ENCODE data around the gene DOCK1.

The DOCK1 gene

GRCh38 chr10:126903656-126904360 is 1.4 kb upstream of the DOCK1 start:
- H3K4me3 ChIP-seq (ENCODE audit: low read length): no peak overlapping the region
- no peak for DNase-seq (ENCODE audit: low read depth)
- TF ChIP-seq CTCF (IDR thresholded peaks at IDR 0.05; ENCODE audit: insufficient read depth, low read depth, low read length, missing control alignments): no peak

GRCh38 chr10:126904516-126904817 is 761 bp upstream of the DOCK1 start:
- H3K4me3 ChIP-seq (ENCODE audit: low read length): peak overlapping the region; percentile 55
- DNase-seq (ENCODE audit: low read depth): no peak
- no peak for TF ChIP-seq CTCF (IDR thresholded peaks at IDR 0.05; ENCODE audit: insufficient read depth, low read depth, low read length, missing control alignments)

- peak overlapping the region; percentile 66 for H3K4me3 ChIP-seq (ENCODE audit: low read length)
- no peak for TF ChIP-seq CTCF (IDR thresholded peaks at IDR 0.05; ENCODE audit: insufficient read depth, low read depth, low read length, missing control alignments)
- DNase-seq (ENCODE audit: low read depth): peak; percentile 24
Measured at GRCh38 chr10:126905776-126906703, 812 bp downstream of the DOCK1 start.

- DNase-seq (ENCODE audit: low read depth): no peak
- H3K4me3 ChIP-seq (ENCODE audit: low read length): peak overlapping the region; percentile 66
- TF ChIP-seq CTCF (IDR thresholded peaks at IDR 0.05; ENCODE audit: insufficient read depth, low read depth, low read length, missing control alignments): no peak
Measured at GRCh38 chr10:126906704-126907422, 1.6 kb downstream of the DOCK1 start.

GRCh38 chr10:126907423-126907970 is 2.3 kb downstream of the DOCK1 start:
- H3K4me3 ChIP-seq (ENCODE audit: low read length): no peak overlapping the region
- DNase-seq (ENCODE audit: low read depth): peak; percentile 18
- TF ChIP-seq CTCF (IDR thresholded peaks at IDR 0.05; ENCODE audit: insufficient read depth, low read depth, low read length, missing control alignments): peak; percentile 18

- no peak for TF ChIP-seq CTCF (IDR thresholded peaks at IDR 0.05; ENCODE audit: insufficient read depth, low read depth, low read length, missing control alignments)
- H3K4me3 ChIP-seq (ENCODE audit: low read length): no peak overlapping the region
- no peak for DNase-seq (ENCODE audit: low read depth)
Measured at GRCh38 chr10:126908225-126908624, 3.0 kb downstream of the DOCK1 start.

Data from epithelial cell of esophagus (primary cell).